ENCODE measurements around the gene SPINK8. TPM values are rescaled to one million over a fixed set of nuclear protein-coding genes. Genes with fewer than 3 reads are reported as not detected.

The SPINK8 gene
- total and polyA plus RNA-seq, 9 donors: not detected

DNA sequence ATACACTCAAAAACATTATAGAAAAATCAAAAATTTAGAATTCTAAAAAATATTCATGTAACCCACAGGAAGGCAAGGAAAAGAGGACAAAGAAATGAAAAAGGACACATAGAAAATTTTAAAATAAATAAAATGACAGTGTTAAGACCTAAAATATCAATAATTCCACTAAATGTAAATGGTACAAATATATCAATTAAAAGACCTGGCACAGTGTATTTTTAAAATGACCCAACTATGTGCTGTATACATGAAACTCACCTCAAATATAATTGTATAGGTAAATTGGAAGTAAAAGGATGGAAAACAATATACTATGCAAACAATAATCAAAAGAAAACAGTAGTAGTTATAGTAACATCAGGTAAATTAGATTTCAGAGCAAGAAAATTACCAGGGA, 28.5 kb upstream of the SPINK8 start:
- Histone ChIP-seq H3K9me3 (no peaks in the 10 kb centered on the region), H3K4me3 (no peak overlapping the region), H3K27me3 (no peaks in the 10 kb centered on the region), H3K4me1 (ENCODE audit: insufficient read depth) (no peaks in the 10 kb centered on the region), H3K27ac (no peak overlapping the region), H3K36me3 (no peaks in the 10 kb centered on the region)
- DNase-seq: no peak
- intact Hi-C loops (cut with DNase I): no loop called here
- TF ChIP-seq EP300 (IDR thresholded peaks at IDR 0.05) (no peak), POLR2A (IDR thresholded peaks at IDR 0.05) (no peak)
- TF ChIP-seq, protein P1, sequence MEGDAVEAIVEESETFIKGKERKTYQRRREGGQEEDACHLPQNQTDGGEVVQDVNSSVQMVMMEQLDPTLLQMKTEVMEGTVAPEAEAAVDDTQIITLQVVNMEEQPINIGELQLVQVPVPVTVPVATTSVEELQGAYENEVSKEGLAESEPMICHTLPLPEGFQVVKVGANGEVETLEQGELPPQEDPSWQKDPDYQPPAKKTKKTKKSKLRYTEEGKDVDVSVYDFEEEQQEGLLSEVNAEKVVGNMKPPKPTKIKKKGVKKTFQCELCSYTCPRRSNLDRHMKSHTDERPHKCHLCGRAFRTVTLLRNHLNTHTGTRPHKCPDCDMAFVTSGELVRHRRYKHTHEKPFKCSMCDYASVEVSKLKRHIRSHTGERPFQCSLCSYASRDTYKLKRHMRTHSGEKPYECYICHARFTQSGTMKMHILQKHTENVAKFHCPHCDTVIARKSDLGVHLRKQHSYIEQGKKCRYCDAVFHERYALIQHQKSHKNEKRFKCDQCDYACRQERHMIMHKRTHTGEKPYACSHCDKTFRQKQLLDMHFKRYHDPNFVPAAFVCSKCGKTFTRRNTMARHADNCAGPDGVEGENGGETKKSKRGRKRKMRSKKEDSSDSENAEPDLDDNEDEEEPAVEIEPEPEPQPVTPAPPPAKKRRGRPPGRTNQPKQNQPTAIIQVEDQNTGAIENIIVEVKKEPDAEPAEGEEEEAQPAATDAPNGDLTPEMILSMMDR (IDR thresholded peaks at IDR 0.05): no peak

DNA sequence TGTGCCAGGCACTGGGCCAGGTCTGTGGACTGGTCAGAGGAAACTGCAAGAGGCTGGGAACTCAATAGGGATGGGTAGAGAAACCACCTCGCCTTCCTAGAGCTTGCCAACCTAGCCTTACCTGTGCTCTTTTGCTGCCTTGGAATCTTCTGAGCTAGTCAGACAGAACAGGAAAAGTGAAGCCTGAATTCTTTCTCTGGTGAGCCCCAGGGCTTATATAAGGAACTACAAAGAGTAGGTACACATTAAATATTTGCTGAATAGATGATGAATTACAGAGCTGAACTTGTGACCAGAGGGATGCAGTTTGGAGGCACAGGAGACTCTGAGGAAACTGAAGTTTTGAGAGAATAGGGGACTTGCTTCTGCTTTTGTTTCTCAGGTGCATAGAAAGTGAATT, 23.0 kb upstream of the SPINK8 start:
- intact Hi-C loops (cut with DNase I): no loop called here
- no peaks in the 10 kb centered on the region for H3K4me1 ChIP-seq (ENCODE audit: insufficient read depth)

GRCh38 chr3:48353987-48354386, 20.5 kb upstream of the SPINK8 start:
- 89 to 92% (median 91%) methylated on average over 4 of the region's 4 CpGs for WGBS, 3 donors
- no peak for DNase-seq
- TF ChIP-seq POLR2A (IDR thresholded peaks at IDR 0.05) (no peak), EP300 (IDR thresholded peaks at IDR 0.05) (no peak)
- TF ChIP-seq, protein P1 (IDR thresholded peaks at IDR 0.05): no peak
- H3K27ac ChIP-seq: no peak overlapping the region
- intact Hi-C loops (cut with DNase I): no loop called here
- H3K4me3 ChIP-seq: no peak overlapping the region
- H3K27me3 ChIP-seq: no peaks in the 10 kb centered on the region
- H3K4me1 ChIP-seq (ENCODE audit: insufficient read depth): no peaks in the 10 kb centered on the region
- H3K9me3 ChIP-seq: no peaks in the 10 kb centered on the region
- no peaks in the 10 kb centered on the region for H3K36me3 ChIP-seq

More for the DNA sequence above, 23.0 kb upstream of the SPINK8 start:
- no peak for TF ChIP-seq POLR2A (IDR thresholded peaks at IDR 0.05)
- no peak for TF ChIP-seq EP300 (IDR thresholded peaks at IDR 0.05)
- TF ChIP-seq, protein P1 (IDR thresholded peaks at IDR 0.05): no peak
- DNase-seq: no peak
- 69 to 89% (median 80%) methylated on average over 1 of the region's 1 CpG for WGBS, 3 donors
- H3K36me3 ChIP-seq: no peaks in the 10 kb centered on the region
- H3K27ac ChIP-seq: no peak overlapping the region
- H3K4me3 ChIP-seq: no peak overlapping the region
- no peaks in the 10 kb centered on the region for H3K27me3 ChIP-seq
- H3K9me3 ChIP-seq: no peaks in the 10 kb centered on the region

DNA sequence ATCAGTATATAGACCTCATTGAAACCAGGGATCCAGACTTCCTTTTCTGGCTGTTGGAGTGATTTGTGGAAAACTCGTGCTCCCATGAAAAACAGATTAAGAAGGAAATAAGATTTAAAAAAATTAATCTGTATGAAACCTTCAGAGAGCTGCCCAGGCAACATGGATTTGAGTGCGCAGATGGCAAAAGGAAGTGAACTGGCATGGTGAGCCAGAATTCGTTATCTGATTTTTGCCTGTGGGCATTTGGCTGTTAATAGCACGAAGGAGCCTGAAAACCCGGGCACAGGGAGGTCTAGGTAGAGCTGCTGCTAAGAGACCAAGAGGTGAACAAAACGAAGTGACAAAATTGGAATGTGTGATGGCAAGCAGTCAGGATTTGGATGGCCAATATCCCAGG, 19.1 kb upstream of the SPINK8 start:
- Histone ChIP-seq H3K27ac (no peak overlapping the region), H3K27me3 (no peaks in the 10 kb centered on the region), H3K4me1 (ENCODE audit: insufficient read depth) (no peaks in the 10 kb centered on the region), H3K36me3 (no peaks in the 10 kb centered on the region), H3K9me3 (no peaks in the 10 kb centered on the region), H3K4me3 (no peak overlapping the region)
- DNase-seq: no peak
- WGBS, 3 donors: 82 to 85% (median 83%) methylated on average over 6 of the region's 6 CpGs
- no peak for TF ChIP-seq EP300 (IDR thresholded peaks at IDR 0.05)
- TF ChIP-seq POLR2A (IDR thresholded peaks at IDR 0.05): no peak
- TF ChIP-seq, protein P1 (IDR thresholded peaks at IDR 0.05): no peak
- intact Hi-C loops (cut with DNase I): no loop called here

GRCh38 chr3:48347500-48347899, 14.0 kb upstream of the SPINK8 start:
- DNase-seq: no peak
- Histone ChIP-seq H3K27me3 (no peaks in the 10 kb centered on the region), H3K4me1 (ENCODE audit: insufficient read depth) (no peaks in the 10 kb centered on the region), H3K36me3 (no peaks in the 10 kb centered on the region), H3K4me3 (no peak overlapping the region), H3K27ac (no peak overlapping the region), H3K9me3 (no peaks in the 10 kb centered on the region)
- intact Hi-C loops (cut with DNase I): no loop called here
- WGBS, 3 donors: 74 to 92% (median 91%) methylated on average over 3 of the region's 3 CpGs
- no peak for TF ChIP-seq POLR2A (IDR thresholded peaks at IDR 0.05)
- TF ChIP-seq, protein P1 (IDR thresholded peaks at IDR 0.05): no peak
- no peak for TF ChIP-seq EP300 (IDR thresholded peaks at IDR 0.05)

Data from ovary (tissue), 9 donors.